H1 (cell line): Measurements from ENCODE around the gene C15orf61.

ENCODE experiments used
- ATF2 ChIP-seq: IDR thresholded peaks from 2 replicates; pipeline ENCODE4 v1.6.1; 2012; ENCODE audit warnings: low read length, inconsistent platforms
- BRCA1 ChIP-seq: IDR thresholded peaks from 2 replicates; pipeline ENCODE4 v1.6.1; 2012; ENCODE audit warnings: low read depth, low read length, improper control_type of control experiment
- CBX5 ChIP-seq: fragments of 300-800, 300-1000 bp; sonication (generic); IDR thresholded peaks from 2 replicates; pipeline ENCODE4 v1.7.1; 2016; ENCODE audit warnings: antibody characterized with exemption, low read length, low read depth
- CREB1 ChIP-seq: IDR thresholded peaks from 2 replicates; pipeline ENCODE4 v1.6.1; 2012; ENCODE audit warnings: inconsistent platforms
- EP300 ChIP-seq, 2 experiments: IDR thresholded peaks; 1 replicate in 1 of 2; 2 replicates in 1 of 2; pipeline ENCODE4 v1.6.1; 2011 to 2012; ENCODE audit warnings: low read depth in 2 of 2, low read length in 2 of 2, mild to moderate bottlenecking in 2 of 2, borderline replicate concordance in 1 of 2, inconsistent platforms in 1 of 2, moderate library complexity in 1 of 2
- TF ChIP-seq, protein P1 (sequence below), 3 experiments: IDR thresholded peaks; 1 replicate in 2 of 3; 2 replicates in 1 of 3; pipeline versions ENCODE4 v1.5.1 to v1.6.1; 2011; ENCODE audit warnings: low read length in 3 of 3, mild to moderate bottlenecking in 3 of 3, inconsistent platforms in 2 of 3, low read depth in 1 of 3, moderate library complexity in 1 of 3; ENCODE audit not compliant: insufficient read depth in 1 of 3; ENCODE audit errors: control extremely low read depth in 1 of 3

GRCh38 chr15:67515557-67515956 lies 5.4 kb upstream of the C15orf61 start:
- no peak for TF ChIP-seq EP300 (IDR thresholded peaks at IDR 0.05; ENCODE audit: borderline replicate concordance in 1 of 2, low read depth in 2 of 2, low read length in 2 of 2)
- no peak for TF ChIP-seq CBX5
- no peak for TF ChIP-seq ATF2
- TF ChIP-seq, protein P1, sequence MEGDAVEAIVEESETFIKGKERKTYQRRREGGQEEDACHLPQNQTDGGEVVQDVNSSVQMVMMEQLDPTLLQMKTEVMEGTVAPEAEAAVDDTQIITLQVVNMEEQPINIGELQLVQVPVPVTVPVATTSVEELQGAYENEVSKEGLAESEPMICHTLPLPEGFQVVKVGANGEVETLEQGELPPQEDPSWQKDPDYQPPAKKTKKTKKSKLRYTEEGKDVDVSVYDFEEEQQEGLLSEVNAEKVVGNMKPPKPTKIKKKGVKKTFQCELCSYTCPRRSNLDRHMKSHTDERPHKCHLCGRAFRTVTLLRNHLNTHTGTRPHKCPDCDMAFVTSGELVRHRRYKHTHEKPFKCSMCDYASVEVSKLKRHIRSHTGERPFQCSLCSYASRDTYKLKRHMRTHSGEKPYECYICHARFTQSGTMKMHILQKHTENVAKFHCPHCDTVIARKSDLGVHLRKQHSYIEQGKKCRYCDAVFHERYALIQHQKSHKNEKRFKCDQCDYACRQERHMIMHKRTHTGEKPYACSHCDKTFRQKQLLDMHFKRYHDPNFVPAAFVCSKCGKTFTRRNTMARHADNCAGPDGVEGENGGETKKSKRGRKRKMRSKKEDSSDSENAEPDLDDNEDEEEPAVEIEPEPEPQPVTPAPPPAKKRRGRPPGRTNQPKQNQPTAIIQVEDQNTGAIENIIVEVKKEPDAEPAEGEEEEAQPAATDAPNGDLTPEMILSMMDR (IDR thresholded peaks at IDR 0.05; ENCODE audit: control extremely low read depth in 1 of 3, insufficient read depth in 1 of 3, low read depth in 1 of 3, low read length in 3 of 3): no peak
- no peak for TF ChIP-seq CREB1
- no peak for TF ChIP-seq BRCA1
